Measurements from ENCODE around the gene WNT3A.

- TF ChIP-seq, protein P1, sequence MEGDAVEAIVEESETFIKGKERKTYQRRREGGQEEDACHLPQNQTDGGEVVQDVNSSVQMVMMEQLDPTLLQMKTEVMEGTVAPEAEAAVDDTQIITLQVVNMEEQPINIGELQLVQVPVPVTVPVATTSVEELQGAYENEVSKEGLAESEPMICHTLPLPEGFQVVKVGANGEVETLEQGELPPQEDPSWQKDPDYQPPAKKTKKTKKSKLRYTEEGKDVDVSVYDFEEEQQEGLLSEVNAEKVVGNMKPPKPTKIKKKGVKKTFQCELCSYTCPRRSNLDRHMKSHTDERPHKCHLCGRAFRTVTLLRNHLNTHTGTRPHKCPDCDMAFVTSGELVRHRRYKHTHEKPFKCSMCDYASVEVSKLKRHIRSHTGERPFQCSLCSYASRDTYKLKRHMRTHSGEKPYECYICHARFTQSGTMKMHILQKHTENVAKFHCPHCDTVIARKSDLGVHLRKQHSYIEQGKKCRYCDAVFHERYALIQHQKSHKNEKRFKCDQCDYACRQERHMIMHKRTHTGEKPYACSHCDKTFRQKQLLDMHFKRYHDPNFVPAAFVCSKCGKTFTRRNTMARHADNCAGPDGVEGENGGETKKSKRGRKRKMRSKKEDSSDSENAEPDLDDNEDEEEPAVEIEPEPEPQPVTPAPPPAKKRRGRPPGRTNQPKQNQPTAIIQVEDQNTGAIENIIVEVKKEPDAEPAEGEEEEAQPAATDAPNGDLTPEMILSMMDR (IDR thresholded peaks at IDR 0.05; ENCODE audit: low read length): no peak
- TF ChIP-seq EZH2 (optimal IDR thresholded peaks at IDR 0.05; ENCODE audit: low read depth, low read length) (no peak), EZH2phosphoT487 (IDR thresholded peaks at IDR 0.05; ENCODE audit: low read length) (no peak)
These were observed 74.9 kb downstream of the WNT3A start for GRCh38 chr1:228081578-228082213.

Data from MM.1S (cell line).